Breast epithelium (tissue), 4 donors: ENCODE measurements around the gene SERPINI1. TPM values are rescaled to one million over a fixed set of nuclear protein-coding genes. Genes with fewer than 3 reads are reported as not detected.

Experiments used
- DNase-seq, 2 donors: peaks; one replicate each; pipeline ENCODE4 v3.0.0-alpha.2; 2019; ENCODE audit warnings: low spot score in 2 of 2
- H3K27ac ChIP-seq, 2 donors: fragments of 200-600 bp; sonication (generic) in 1 of 2; one replicate each; pipeline ENCODE4 v1.5.1; 2016 to 2019; ENCODE audit warnings: mild to moderate bottlenecking in 1 of 2
- H3K27me3 ChIP-seq, 2 donors: fragments of 200-600 bp; sonication (generic) in 1 of 2; one replicate each; pipeline versions ENCODE4 v1.5.1 to v1.6.0; 2017 to 2019; ENCODE audit warnings: control low read depth in 1 of 2, mild to moderate bottlenecking in 1 of 2
- H3K36me3 ChIP-seq: fragments of 200-600 bp; one replicate; pipeline ENCODE4 v1.5.1; 2019
- H3K4me1 ChIP-seq, 2 donors: fragments of 200-600 bp; sonication (generic); one replicate each; pipeline ENCODE4 v1.5.1; 2016 to 2019; ENCODE audit warnings: control low read depth in 1 of 2
- H3K4me3 ChIP-seq, 3 donors: fragments of 200-600 bp; sonication (generic); 1 replicate in 2 of 3; 2 replicates in 1 of 3; pipeline ENCODE4 v1.5.1; 2016 to 2019; ENCODE audit warnings: mild to moderate bottlenecking in 3 of 3, moderate library complexity in 2 of 3
- H3K9me3 ChIP-seq, 2 donors: fragments of 200-600 bp; sonication (generic) in 1 of 2; one replicate each; pipeline ENCODE4 v1.5.1; 2016 to 2019; ENCODE audit warnings: control low read depth in 1 of 2
- CTCF ChIP-seq, 3 donors: fragments of 450-650 bp; IDR thresholded peaks; one replicate each; pipeline ENCODE4 v1.5.1; 2016 to 2017; ENCODE audit warnings: antibody characterized with exemption in 3 of 3, mild to moderate bottlenecking in 3 of 3, moderate library complexity in 3 of 3
- POLR2A ChIP-seq: fragments of 450-650 bp; IDR thresholded peaks from one replicate; pipeline ENCODE4 v1.6.1; 2016; ENCODE audit warnings: antibody characterized with exemption, mild to moderate bottlenecking, moderate library complexity
- POLR2AphosphoS5 ChIP-seq, 3 donors: sonication (generic); formaldehyde crosslinking; IDR thresholded peaks; one replicate each; pipeline ENCODE4 v1.6.1; 2017; ENCODE audit warnings: antibody characterized with exemption in 3 of 3
- intact Hi-C: fragments of 100-400 bp; cut with DNase I; formaldehyde crosslinking; loops from one replicate; pipeline ENCODE4 v1.15.1; 2023; ENCODE audit warnings: low total_unique reads
- total RNA-seq, 3 donors: library from RNA; depleted of rRNA; stranded (reverse); fragments of >200 nt; gene quantifications; one replicate each; pipeline ENCODE4 v1.1.0, GENCODE V29; 2016

SERPINI1 gene
- total RNA-seq, 3 donors from 2014 or later = 4.3 to 10.8 (median 6.3) TPM

GRCh38 chr3:167705840-167706239, 29.7 kb upstream of the SERPINI1 start:
- no peaks in the 10 kb centered on the region for H3K36me3 ChIP-seq
- DNase-seq = no peak
- TF ChIP-seq CTCF (IDR thresholded peaks at IDR 0.05) (no peak), POLR2AphosphoS5 (IDR thresholded peaks at IDR 0.05) (no peak), POLR2A (no peak)
- no peaks in the 10 kb centered on the region for H3K9me3 ChIP-seq
- H3K4me1 ChIP-seq = no peaks in the 10 kb centered on the region
- H3K27me3 ChIP-seq = no peaks in the 10 kb centered on the region
- intact Hi-C loops = no loop called here
- no peak overlapping the region for H3K27ac ChIP-seq
- no peak overlapping the region for H3K4me3 ChIP-seq

DNA sequence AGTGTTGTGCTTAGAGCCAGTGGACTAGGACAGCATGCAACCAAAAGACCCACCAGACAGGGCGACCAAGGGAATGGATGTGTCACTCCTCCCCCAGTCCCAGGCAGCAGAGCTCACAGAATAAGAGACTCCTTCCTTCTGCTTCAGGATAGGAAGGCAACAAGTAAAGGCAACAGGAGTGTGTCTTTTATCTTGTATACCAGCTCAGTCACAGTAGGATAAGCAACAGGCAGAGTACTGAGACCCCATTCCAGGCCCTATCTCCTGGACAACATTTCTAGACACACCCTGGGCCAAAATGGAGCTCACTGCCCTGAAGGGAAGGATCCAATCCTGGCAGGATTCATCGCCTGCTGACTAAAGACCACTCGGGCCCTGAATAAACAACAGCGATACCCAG, 25.8 kb upstream of the SERPINI1 start:
- Histone ChIP-seq H3K27ac (no peak overlapping the region), H3K9me3 (no peaks in the 10 kb centered on the region), H3K36me3 (no peaks in the 10 kb centered on the region), H3K4me1 (no peaks in the 10 kb centered on the region), H3K4me3 (no peak overlapping the region), H3K27me3 (no peaks in the 10 kb centered on the region)
- intact Hi-C loops = no loop called here
- DNase-seq = no peak
- TF ChIP-seq CTCF (IDR thresholded peaks at IDR 0.05) (no peak), POLR2A (no peak), POLR2AphosphoS5 (IDR thresholded peaks at IDR 0.05) (no peak)

GRCh38 chr3:167710552-167710951, 25.0 kb upstream of the SERPINI1 start:
- no peak for DNase-seq
- TF ChIP-seq CTCF (IDR thresholded peaks at IDR 0.05) = no peak
- no peak for TF ChIP-seq POLR2AphosphoS5 (IDR thresholded peaks at IDR 0.05)
- TF ChIP-seq POLR2A = no peak
- Histone ChIP-seq H3K27ac (no peak overlapping the region), H3K4me1 (no peaks in the 10 kb centered on the region), H3K27me3 (no peaks in the 10 kb centered on the region), H3K9me3 (no peaks in the 10 kb centered on the region), H3K36me3 (no peaks in the 10 kb centered on the region), H3K4me3 (no peak overlapping the region)
- intact Hi-C loops = no loop called here

- no peaks in the 10 kb centered on the region for H3K4me1 ChIP-seq
- intact Hi-C loops = no loop called here
- DNase-seq = no peak
- no peak overlapping the region for H3K4me3 ChIP-seq
- no peak for TF ChIP-seq POLR2A
- no peaks in the 10 kb centered on the region for H3K9me3 ChIP-seq
- no peak overlapping the region for H3K27ac ChIP-seq
- H3K36me3 ChIP-seq = no peaks in the 10 kb centered on the region
- no peaks in the 10 kb centered on the region for H3K27me3 ChIP-seq
Measured at GRCh38 chr3:167711439-167711838, 24.1 kb upstream of the SERPINI1 start.

GRCh38 chr3:167712445-167712844, 23.1 kb upstream of the SERPINI1 start:
- Histone ChIP-seq H3K27me3 (no peaks in the 10 kb centered on the region), H3K4me3 (no peak overlapping the region), H3K27ac (no peak overlapping the region), H3K36me3 (no peaks in the 10 kb centered on the region), H3K4me1 (no peaks in the 10 kb centered on the region), H3K9me3 (no peaks in the 10 kb centered on the region)
- intact Hi-C loops = no loop called here
- no peak for DNase-seq
- TF ChIP-seq CTCF (IDR thresholded peaks at IDR 0.05) (no peak), POLR2AphosphoS5 (IDR thresholded peaks at IDR 0.05) (no peak), POLR2A (no peak)

DNA sequence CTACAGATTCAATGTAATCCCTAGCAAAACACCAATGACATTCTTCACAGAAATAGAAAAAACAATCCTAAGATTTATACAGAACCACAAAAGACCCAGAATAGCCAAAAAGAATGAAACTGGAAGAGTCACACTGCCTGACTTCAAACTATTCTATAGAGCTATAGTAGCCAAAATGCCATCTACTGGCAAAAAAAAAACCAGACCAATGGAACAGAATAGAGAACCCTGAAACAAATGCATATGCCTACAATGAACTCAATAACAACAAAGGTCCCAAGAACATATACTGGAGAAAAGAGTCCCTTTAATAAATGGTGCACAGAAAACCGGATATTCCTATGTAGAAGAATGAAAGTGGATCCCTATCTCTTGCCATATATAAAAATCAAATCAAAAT, 20.6 kb upstream of the SERPINI1 start:
- TF ChIP-seq CTCF (IDR thresholded peaks at IDR 0.05) (no peak), POLR2A (no peak), POLR2AphosphoS5 (IDR thresholded peaks at IDR 0.05) (no peak)
- H3K9me3 ChIP-seq = no peaks in the 10 kb centered on the region
- intact Hi-C loops = no loop called here
- DNase-seq = no peak
- no peak overlapping the region for H3K4me3 ChIP-seq
- H3K4me1 ChIP-seq = no peaks in the 10 kb centered on the region
- no peak overlapping the region for H3K27ac ChIP-seq
- H3K27me3 ChIP-seq = no peaks in the 10 kb centered on the region
- H3K36me3 ChIP-seq = peaks cover 4% of the 10 kb centered on the region
